ENCODE measurements around the gene CDKN1A. TPM values are rescaled to one million over a fixed set of nuclear protein-coding genes. Genes with fewer than 3 reads are reported as not detected.
"Not testable (repeated sequence)": the region's sequence is repeated elsewhere in the genome, so short reads cannot be mapped to it uniquely, and the experiment has no call there.

CDKN1A gene
- total and polyA plus RNA-seq, 9 donors = 82.1 to 305 (median 134) TPM

DNA sequence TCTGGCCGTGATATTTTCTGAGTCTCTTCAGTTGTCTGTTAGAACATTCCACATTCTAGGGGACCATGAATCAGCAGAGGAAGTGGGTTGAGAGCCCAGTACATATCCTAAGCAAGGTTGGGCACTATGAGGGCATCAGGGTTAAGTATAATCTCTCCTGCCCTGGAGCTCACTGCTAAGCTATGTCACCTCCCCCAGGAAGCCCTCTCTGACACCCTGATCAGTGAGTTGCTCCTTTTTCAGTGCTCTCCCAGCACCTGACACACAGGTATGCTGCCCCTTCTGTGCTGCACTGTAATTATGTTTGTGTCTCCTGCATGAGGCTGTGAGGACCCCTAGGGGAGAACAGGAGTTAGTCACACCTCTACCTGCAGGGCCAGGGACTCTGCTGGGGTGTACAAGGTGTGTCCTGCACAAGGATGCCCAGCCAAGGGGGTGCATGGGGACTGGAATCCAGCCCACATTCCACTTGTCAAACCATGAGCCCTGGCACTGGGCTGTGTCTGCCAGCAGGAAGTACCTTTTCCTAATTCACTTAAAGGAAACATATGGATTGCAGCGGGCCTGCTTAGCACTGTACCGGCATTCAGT lies 23.0 kb downstream of the CDKN1A start:
- WGBS, 3 donors = 82 to 95% (median 94%) methylated on average over 3 of the region's 3 CpGs
- Histone ChIP-seq H3K36me3 (no peaks in the 10 kb centered on the region), H3K27me3 (no peaks in the 10 kb centered on the region), H3K4me3 (no peak overlapping the region), H3K4me1 (ENCODE audit: insufficient read depth) (no peaks in the 10 kb centered on the region), H3K9me3 (no peaks in the 10 kb centered on the region), H3K27ac (no peak overlapping the region)
- intact Hi-C loops (cut with DNase I) = no loop called here
- TF ChIP-seq EP300 (IDR thresholded peaks at IDR 0.05) = no peak
- TF ChIP-seq, protein P1, sequence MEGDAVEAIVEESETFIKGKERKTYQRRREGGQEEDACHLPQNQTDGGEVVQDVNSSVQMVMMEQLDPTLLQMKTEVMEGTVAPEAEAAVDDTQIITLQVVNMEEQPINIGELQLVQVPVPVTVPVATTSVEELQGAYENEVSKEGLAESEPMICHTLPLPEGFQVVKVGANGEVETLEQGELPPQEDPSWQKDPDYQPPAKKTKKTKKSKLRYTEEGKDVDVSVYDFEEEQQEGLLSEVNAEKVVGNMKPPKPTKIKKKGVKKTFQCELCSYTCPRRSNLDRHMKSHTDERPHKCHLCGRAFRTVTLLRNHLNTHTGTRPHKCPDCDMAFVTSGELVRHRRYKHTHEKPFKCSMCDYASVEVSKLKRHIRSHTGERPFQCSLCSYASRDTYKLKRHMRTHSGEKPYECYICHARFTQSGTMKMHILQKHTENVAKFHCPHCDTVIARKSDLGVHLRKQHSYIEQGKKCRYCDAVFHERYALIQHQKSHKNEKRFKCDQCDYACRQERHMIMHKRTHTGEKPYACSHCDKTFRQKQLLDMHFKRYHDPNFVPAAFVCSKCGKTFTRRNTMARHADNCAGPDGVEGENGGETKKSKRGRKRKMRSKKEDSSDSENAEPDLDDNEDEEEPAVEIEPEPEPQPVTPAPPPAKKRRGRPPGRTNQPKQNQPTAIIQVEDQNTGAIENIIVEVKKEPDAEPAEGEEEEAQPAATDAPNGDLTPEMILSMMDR (IDR thresholded peaks at IDR 0.05) = no peak
- no peak for TF ChIP-seq POLR2A (IDR thresholded peaks at IDR 0.05)
- DNase-seq = peak in 1 of 5 donors; percentile 10

DNA sequence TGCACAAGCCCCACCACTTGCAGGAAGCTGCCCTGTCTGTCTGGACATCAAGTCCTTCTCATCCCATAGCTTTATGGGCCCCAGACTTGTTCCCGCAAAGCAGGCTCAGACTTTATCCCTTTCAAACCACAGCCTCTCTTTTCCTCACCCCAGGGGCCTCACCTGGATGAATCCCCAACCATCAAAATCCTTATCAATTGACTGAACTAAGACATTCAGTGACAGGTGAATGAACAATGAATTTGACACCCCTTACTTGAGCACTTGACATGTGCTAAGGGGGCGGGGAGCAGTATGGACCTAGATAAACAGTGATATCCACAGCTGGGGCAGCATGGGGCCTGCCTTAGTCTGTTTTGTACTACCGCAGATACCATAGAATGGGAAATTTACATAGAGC lies 24.1 kb downstream of the CDKN1A start:
- H3K27ac ChIP-seq = no peak overlapping the region
- no peak overlapping the region for H3K4me3 ChIP-seq
- H3K36me3 ChIP-seq = no peaks in the 10 kb centered on the region
- no peaks in the 10 kb centered on the region for H3K27me3 ChIP-seq
- 94 to 96% (median 95%) methylated on average over 3 of the region's 3 CpGs for WGBS, 3 donors
- DNase-seq = peak in 1 of 5 donors; percentile 6
- H3K9me3 ChIP-seq = no peaks in the 10 kb centered on the region
- intact Hi-C loops (cut with DNase I) = no loop called here
- no peaks in the 10 kb centered on the region for H3K4me1 ChIP-seq (ENCODE audit: insufficient read depth)
- TF ChIP-seq, protein P1 (IDR thresholded peaks at IDR 0.05) = no peak
- TF ChIP-seq EP300 (IDR thresholded peaks at IDR 0.05) (no peak), POLR2A (IDR thresholded peaks at IDR 0.05) (no peak)

DNA sequence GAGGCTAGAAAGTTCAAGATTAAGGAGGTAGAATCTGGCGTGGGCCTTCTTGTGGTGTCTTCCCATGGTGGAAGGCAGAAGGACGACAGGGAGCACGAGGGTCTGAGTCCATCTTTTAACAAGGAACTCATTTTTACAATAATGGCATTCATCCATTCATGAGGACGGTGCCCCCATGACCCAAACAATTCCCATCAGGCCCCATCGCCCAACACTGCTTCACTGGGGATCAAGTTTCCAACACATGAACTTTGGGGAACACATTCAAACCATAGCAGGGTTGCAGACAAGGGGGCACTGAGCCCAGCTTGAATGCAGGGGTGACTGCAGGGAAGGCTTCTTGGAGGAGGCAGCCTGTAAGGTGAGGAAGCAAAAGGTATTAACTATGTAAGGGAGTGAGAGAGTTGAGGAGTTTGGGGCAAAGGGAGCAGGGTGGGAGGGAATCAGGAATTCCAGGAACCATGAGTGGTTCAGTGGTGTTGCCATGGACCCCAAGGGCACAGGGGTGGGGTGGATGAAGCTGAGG lies 24.6 kb downstream of the CDKN1A start:
- peak in 1 of 5 donors; percentile 1 for DNase-seq
- 83 to 94% (median 93%) methylated on average over 5 of the region's 5 CpGs for WGBS, 3 donors
- Histone ChIP-seq H3K4me1 (ENCODE audit: insufficient read depth) (no peaks in the 10 kb centered on the region), H3K27me3 (no peaks in the 10 kb centered on the region), H3K4me3 (no peak overlapping the region), H3K9me3 (no peaks in the 10 kb centered on the region), H3K36me3 (no peaks in the 10 kb centered on the region), H3K27ac (no peak overlapping the region)
- TF ChIP-seq, protein P1 (IDR thresholded peaks at IDR 0.05) = no peak
- TF ChIP-seq EP300 (IDR thresholded peaks at IDR 0.05) (no peak), POLR2A (IDR thresholded peaks at IDR 0.05) (no peak)
- intact Hi-C loops (cut with DNase I) = no loop called here

DNA sequence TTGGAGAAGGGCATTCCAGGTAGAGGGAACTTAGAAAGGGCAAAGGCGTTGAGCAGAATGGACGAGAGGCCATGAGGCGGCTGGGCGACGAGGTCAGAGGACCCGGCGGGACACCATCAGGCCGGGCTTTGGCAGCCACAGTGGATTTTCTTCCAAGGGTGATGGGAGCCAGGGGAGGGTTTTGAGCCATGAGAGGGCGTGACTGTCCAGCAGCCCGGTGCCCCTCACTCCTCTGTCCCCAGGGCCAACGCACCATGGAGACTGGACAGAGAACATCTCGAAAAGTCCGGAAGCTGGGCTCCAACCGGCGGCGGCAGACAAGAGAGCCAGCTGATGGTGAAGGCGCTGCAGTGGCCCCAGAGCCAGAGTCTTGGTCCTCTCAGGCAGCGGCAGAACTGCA lies 25.5 kb downstream of the CDKN1A start:
- Histone ChIP-seq H3K4me1 (ENCODE audit: insufficient read depth) (no peaks in the 10 kb centered on the region), H3K36me3 (no peaks in the 10 kb centered on the region), H3K4me3 (no peak overlapping the region), H3K27ac (no peak overlapping the region), H3K27me3 (no peaks in the 10 kb centered on the region), H3K9me3 (no peaks in the 10 kb centered on the region)
- TF ChIP-seq EP300 (IDR thresholded peaks at IDR 0.05) (no peak), POLR2A (IDR thresholded peaks at IDR 0.05) (no peak)
- TF ChIP-seq, protein P1 (IDR thresholded peaks at IDR 0.05) = no peak
- intact Hi-C loops (cut with DNase I) = no loop called here
- no peak for DNase-seq
- WGBS, 3 donors = 94 to 96% (median 95%) methylated on average over 18 of the region's 18 CpGs

DNA sequence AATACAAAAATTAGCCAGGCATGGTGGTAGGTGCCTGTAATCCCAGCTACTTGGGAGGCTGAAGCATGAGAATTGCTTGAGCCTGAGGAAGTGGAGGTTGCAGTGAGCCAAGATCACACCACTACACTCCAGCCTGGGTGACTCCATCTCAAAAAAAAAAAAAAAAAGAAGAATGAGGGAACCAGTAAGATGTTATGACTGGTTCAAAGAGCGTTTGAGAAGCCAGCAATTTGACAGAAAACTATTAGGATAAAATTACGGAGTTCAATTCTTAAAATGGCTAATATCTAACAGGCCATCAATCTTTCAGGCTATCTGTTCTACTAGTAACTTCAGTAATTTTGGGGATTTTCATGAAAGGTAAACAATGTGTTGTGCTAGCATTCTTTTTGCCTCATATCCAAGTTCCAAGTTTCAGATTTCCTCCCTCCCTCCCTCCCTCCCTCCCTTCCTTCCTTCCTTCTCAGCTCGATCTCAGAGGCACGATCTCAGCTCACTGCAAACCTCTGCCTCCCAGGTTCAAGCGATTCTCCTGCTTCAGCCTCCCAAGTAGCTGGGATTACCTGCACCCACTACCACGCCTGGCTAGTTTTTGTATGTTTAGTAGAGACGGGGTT lies 26.6 kb downstream of the CDKN1A start:
- intact Hi-C loops (cut with DNase I); H3K4me3 ChIP-seq; H3K27me3 ChIP-seq; H3K4me1 ChIP-seq (ENCODE audit: insufficient read depth); H3K27ac ChIP-seq; DNase-seq; H3K36me3 ChIP-seq; H3K9me3 ChIP-seq: not testable (repeated sequence)
- WGBS, 3 donors = 50 to 59% (median 56%) methylated on average over 7 of the region's 7 CpGs

Measured in ovary (tissue), 9 donors.